CD14-positive monocyte (primary cell): ENCODE data around the gene IMPA2. TPM values are rescaled to one million over a fixed set of nuclear protein-coding genes. Genes with fewer than 3 reads are reported as not detected.

Source experiments
- DNase-seq, 3 donors: peaks; one replicate each; pipeline ENCODE4 v3.0.0-alpha.2; 2011 to 2022
- H2AFZ ChIP-seq: 2 replicates; pipeline ENCODE4 v1.6.0; 2012; ENCODE audit warnings: mild to moderate bottlenecking, low read depth, low read length, inconsistent platforms; ENCODE audit not compliant: insufficient read depth, poor library complexity, severe bottlenecking
- H3K27ac ChIP-seq, 2 donors: 1 replicate in 1 of 2; 2 replicates in 1 of 2; pipeline ENCODE4 v1.5.1; 2012 to 2013; ENCODE audit warnings: low read length in 2 of 2, control low read depth in 1 of 2, inconsistent platforms in 1 of 2, low read depth in 1 of 2, mild to moderate bottlenecking in 1 of 2
- H3K27me3 ChIP-seq, 2 donors: one replicate each; pipeline versions ENCODE4 v1.6.0 to v1.6.1; 2011 to 2013; ENCODE audit warnings: low read length in 2 of 2; ENCODE audit not compliant: control insufficient read depth in 2 of 2, insufficient read depth in 2 of 2
- H3K36me3 ChIP-seq, 2 donors: replicated peaks in 1 of 2; 1 replicate in 1 of 2; 2 replicates in 1 of 2; pipeline versions ENCODE4 v1.5.1 to v1.6.1; 2012 to 2013; ENCODE audit warnings: low read length in 2 of 2, control low read depth in 1 of 2, inconsistent platforms in 1 of 2, mild to moderate bottlenecking in 1 of 2; ENCODE audit not compliant: insufficient read depth in 2 of 2, control insufficient read depth in 1 of 2
- H3K4me1 ChIP-seq, 2 donors: 1 replicate in 1 of 2; 2 replicates in 1 of 2; pipeline versions ENCODE4 v1.5.1 to v1.6.1; 2012 to 2013; ENCODE audit warnings: low read length in 2 of 2, control low read depth in 1 of 2, inconsistent platforms in 1 of 2, mild to moderate bottlenecking in 1 of 2, moderate library complexity in 1 of 2; ENCODE audit not compliant: insufficient read depth in 2 of 2, control insufficient read depth in 1 of 2
- H3K4me2 ChIP-seq: replicated peaks from 2 replicates; pipeline ENCODE3; 2012; ENCODE audit warnings: low read length, moderate library complexity, mild to moderate bottlenecking; ENCODE audit not compliant: poor library complexity, severe bottlenecking; ENCODE audit errors: extremely low read depth
- H3K4me3 ChIP-seq, 3 experiments: fragments of 200-600 bp in 1 of 3; sonication (generic) in 1 of 3; replicated peaks in 1 of 3; 1 replicate in 2 of 3; 2 replicates in 1 of 3; pipeline ENCODE4 v1.5.1; 2011 to 2013; ENCODE audit warnings: low read length in 3 of 3, mild to moderate bottlenecking in 3 of 3, control low read depth in 2 of 3, low read depth in 2 of 3, inconsistent platforms in 1 of 3, moderate library complexity in 1 of 3
- H3K79me2 ChIP-seq: 2 replicates; pipeline ENCODE4 v1.6.0; 2012; ENCODE audit warnings: mild to moderate bottlenecking, control low read depth, inconsistent platforms, low read length, moderate library complexity; ENCODE audit not compliant: insufficient read depth
- H3K9ac ChIP-seq: 2 replicates; pipeline ENCODE4 v1.6.0; 2017; ENCODE audit warnings: low read length, mild to moderate bottlenecking; ENCODE audit not compliant: insufficient read depth, poor library complexity, severe bottlenecking
- H3K9me3 ChIP-seq, 2 donors: replicated peaks in 1 of 2; 1 replicate in 1 of 2; 2 replicates in 1 of 2; pipeline versions ENCODE4 v1.5.1 to v1.6.1; 2012 to 2013; ENCODE audit warnings: low read length in 2 of 2, control low read depth in 1 of 2; ENCODE audit not compliant: control insufficient read depth in 1 of 2, insufficient read depth in 1 of 2
- H4K20me1 ChIP-seq: 2 replicates; pipeline ENCODE4 v1.6.0; 2012; ENCODE audit warnings: mild to moderate bottlenecking, low read length, control low read depth, moderate library complexity; ENCODE audit not compliant: insufficient read depth
- H3K27ac Mint-ChIP-seq, 7 donors: one replicate each; pipeline ENCODE4 v1.8.0; 2020; ENCODE audit warnings: mild to moderate bottlenecking in 7 of 7, mixed read lengths in 7 of 7, moderate library complexity in 6 of 7, inconsistent platforms in 2 of 7
- H3K27me3 Mint-ChIP-seq, 3 donors: one replicate each; pipeline ENCODE4 v1.8.0; 2021 to 2022; ENCODE audit warnings: low read depth in 3 of 3, mild to moderate bottlenecking in 3 of 3, mixed read lengths in 3 of 3, moderate library complexity in 3 of 3, inconsistent platforms in 1 of 3
- H3K36me3 Mint-ChIP-seq, 2 donors: one replicate each; pipeline ENCODE4 v1.8.0; 2020; ENCODE audit warnings: mixed read lengths in 2 of 2, inconsistent platforms in 1 of 2, mild to moderate bottlenecking in 1 of 2
- H3K4me1 Mint-ChIP-seq: one replicate; pipeline ENCODE4 v1.8.0; 2020; ENCODE audit warnings: mild to moderate bottlenecking, mixed read lengths
- H3K4me3 Mint-ChIP-seq, 2 donors: one replicate each; pipeline ENCODE4 v1.8.0; 2020; ENCODE audit warnings: mild to moderate bottlenecking in 2 of 2, mixed read lengths in 2 of 2, moderate library complexity in 1 of 2
- H3K9me3 Mint-ChIP-seq, 7 donors: one replicate each; pipeline ENCODE4 v1.8.0; 2020 to 2022; ENCODE audit warnings: mixed read lengths in 7 of 7, mild to moderate bottlenecking in 6 of 7, moderate library complexity in 6 of 7, inconsistent platforms in 2 of 7
- WGBS: methylation state at CpG from one replicate; pipeline ENCODE4 v1.1.5; 2013; ENCODE audit warnings: missing lambda C conversion rate; ENCODE audit not compliant: insufficient coverage; 5-methylcytosine and 5-hydroxymethylcytosine counted together
- intact Hi-C, 2 donors: fragments of 100-400 bp; cut with micrococcal nuclease; formaldehyde crosslinking; loops; one replicate each; pipeline versions ENCODE4 v1.15.0 to v1.15.1; 2023
- polyA plus RNA-seq, 3 donors: library from polyadenylated mRNA; depleted of rRNA in 1 of 3; unstranded in 2 of 3; stranded (reverse) in 1 of 3; fragments of 300-500 nt in 2 of 3; fragments of >200 nt in 1 of 3; fragmentation: Illumina TruSeq in 2 of 3; gene quantifications; 1 replicate in 2 of 3; 2 replicates in 1 of 3; pipeline ENCODE4 v1.2.3, GENCODE V29; 2012 to 2021
- TF ChIP-seq, protein P1 (sequence below): fragments of 200-600 bp; IDR thresholded peaks from one replicate; pipeline ENCODE4 v1.8.0; 2022; ENCODE audit warnings: antibody characterized with exemption, mild to moderate bottlenecking

Gene IMPA2
- polyA plus RNA-seq, 3 donors: 97.4 to 186 (median 145) TPM

DNA sequence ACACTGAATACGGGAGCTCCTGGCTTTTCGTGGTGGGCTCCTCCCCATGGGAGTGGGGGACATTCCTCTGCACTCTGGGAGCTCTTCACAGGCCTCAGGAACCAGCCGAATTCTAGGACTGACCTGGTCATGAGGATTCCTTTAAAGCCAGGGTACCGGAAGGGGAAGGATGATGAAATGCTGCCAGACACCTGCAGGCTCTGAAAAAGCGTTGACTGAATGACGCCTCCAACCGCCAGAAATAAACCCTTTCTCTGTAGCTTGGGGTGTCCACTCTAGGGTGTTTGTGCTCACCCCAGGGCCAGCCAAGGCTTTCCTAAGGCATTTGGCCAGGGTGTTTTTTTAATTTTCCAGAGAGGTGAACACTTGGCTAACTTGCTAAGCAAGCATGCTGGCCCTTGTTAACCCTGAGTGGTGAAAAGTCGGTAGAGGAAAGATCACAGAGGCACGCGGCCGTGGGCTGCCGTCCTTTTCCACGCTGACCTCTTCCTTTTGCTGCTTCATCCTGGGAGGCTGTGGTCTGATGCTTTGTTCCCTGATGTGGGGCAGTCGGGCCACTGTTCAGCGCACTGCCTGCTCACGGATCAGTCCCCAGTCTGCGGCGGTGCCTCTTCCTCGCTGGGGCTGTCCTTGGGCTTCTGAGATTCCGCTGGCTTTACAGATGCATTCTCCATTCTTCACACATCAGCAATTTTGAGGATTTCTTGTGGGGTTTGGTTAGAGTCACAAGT, 32.0 kb downstream of the IMPA2 start:
- H3K4me3 ChIP-seq: no peak overlapping the region
- H2AFZ ChIP-seq: no peak overlapping the region
- H3K9me3 Mint-ChIP-seq: peaks cover 0 to 3% (median 0%) of the 10 kb centered on the region in 7 donors
- H4K20me1 ChIP-seq: peaks cover 24% of the 10 kb centered on the region
- H3K79me2 ChIP-seq: peaks cover 14% of the 10 kb centered on the region
- H3K9me3 ChIP-seq: no peaks in the 10 kb centered on the region
- H3K27me3 Mint-ChIP-seq: peaks cover 0 to 2% (median 0%) of the 10 kb centered on the region in 3 donors
- no peak overlapping the region for H3K4me2 ChIP-seq
- H3K36me3 Mint-ChIP-seq: peaks cover 87 to 100% of the 10 kb centered on the region in 2 donors
- no peak overlapping the region for H3K4me3 Mint-ChIP-seq
- no peak overlapping the region for H3K9ac ChIP-seq
- no peak overlapping the region for H3K27ac ChIP-seq
- H3K27me3 ChIP-seq: no peaks in the 10 kb centered on the region
- no peak for DNase-seq
- H3K36me3 ChIP-seq: peaks cover 97 to 100% of the 10 kb centered on the region in 2 donors
- H3K4me1 ChIP-seq: no peaks in the 10 kb centered on the region
- 84% methylated on average over 11 of the region's 20 CpGs for WGBS
- intact Hi-C loops: no loop called here
- H3K27ac Mint-ChIP-seq: peak overlapping the region in 2 of 7 donors; percentile 16 to 67
- TF ChIP-seq, protein P1, sequence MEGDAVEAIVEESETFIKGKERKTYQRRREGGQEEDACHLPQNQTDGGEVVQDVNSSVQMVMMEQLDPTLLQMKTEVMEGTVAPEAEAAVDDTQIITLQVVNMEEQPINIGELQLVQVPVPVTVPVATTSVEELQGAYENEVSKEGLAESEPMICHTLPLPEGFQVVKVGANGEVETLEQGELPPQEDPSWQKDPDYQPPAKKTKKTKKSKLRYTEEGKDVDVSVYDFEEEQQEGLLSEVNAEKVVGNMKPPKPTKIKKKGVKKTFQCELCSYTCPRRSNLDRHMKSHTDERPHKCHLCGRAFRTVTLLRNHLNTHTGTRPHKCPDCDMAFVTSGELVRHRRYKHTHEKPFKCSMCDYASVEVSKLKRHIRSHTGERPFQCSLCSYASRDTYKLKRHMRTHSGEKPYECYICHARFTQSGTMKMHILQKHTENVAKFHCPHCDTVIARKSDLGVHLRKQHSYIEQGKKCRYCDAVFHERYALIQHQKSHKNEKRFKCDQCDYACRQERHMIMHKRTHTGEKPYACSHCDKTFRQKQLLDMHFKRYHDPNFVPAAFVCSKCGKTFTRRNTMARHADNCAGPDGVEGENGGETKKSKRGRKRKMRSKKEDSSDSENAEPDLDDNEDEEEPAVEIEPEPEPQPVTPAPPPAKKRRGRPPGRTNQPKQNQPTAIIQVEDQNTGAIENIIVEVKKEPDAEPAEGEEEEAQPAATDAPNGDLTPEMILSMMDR: no peak
- no peaks in the 10 kb centered on the region for H3K4me1 Mint-ChIP-seq

- WGBS: 99% methylated on average over 17 of the region's 17 CpGs
- TF ChIP-seq, protein P1: no peak
Measured at GRCh38 chr18:12014086-12014485, 32.8 kb downstream of the IMPA2 start.

More at GRCh38 chr18:12014086-12014485, 32.8 kb downstream of the IMPA2 start:
- H3K4me2 ChIP-seq: no peak overlapping the region
- no peak overlapping the region for H3K27ac ChIP-seq
- no peak overlapping the region for H2AFZ ChIP-seq
- H3K27ac Mint-ChIP-seq: peak overlapping the region in 1 of 7 donors; percentile 11
- H3K4me3 ChIP-seq: no peak overlapping the region
- H3K9me3 ChIP-seq: no peaks in the 10 kb centered on the region
- no peak overlapping the region for H3K4me3 Mint-ChIP-seq
- no peak overlapping the region for H3K9ac ChIP-seq
- H3K4me1 Mint-ChIP-seq: no peaks in the 10 kb centered on the region
- peaks cover 0 to 2% (median 0%) of the 10 kb centered on the region in 3 donors for H3K27me3 Mint-ChIP-seq
- peaks cover 12% of the 10 kb centered on the region for H3K79me2 ChIP-seq
- H3K36me3 Mint-ChIP-seq: peaks cover 86 to 98% of the 10 kb centered on the region in 2 donors
- peaks cover 96 to 99% of the 10 kb centered on the region in 2 donors for H3K36me3 ChIP-seq
- intact Hi-C loops: no loop called here
- DNase-seq: no peak
- H3K27me3 ChIP-seq: no peaks in the 10 kb centered on the region
- H4K20me1 ChIP-seq: peaks cover 17% of the 10 kb centered on the region
- H3K4me1 ChIP-seq: no peaks in the 10 kb centered on the region
- peaks cover 0 to 3% (median 0%) of the 10 kb centered on the region in 7 donors for H3K9me3 Mint-ChIP-seq
